GM19025 (cell line): ENCODE measurements around the gene EIF4E1B.

Source experiments
- ATAC-seq: cut with Tn5 transposase; IDR thresholded peaks from one replicate; pipeline ENCODE4 v1.9.1; 2021; ENCODE audit warnings: mild to moderate bottlenecking, low read depth, moderate library complexity; ENCODE audit not compliant: unreplicated experiment

Gene EIF4E1B

DNA sequence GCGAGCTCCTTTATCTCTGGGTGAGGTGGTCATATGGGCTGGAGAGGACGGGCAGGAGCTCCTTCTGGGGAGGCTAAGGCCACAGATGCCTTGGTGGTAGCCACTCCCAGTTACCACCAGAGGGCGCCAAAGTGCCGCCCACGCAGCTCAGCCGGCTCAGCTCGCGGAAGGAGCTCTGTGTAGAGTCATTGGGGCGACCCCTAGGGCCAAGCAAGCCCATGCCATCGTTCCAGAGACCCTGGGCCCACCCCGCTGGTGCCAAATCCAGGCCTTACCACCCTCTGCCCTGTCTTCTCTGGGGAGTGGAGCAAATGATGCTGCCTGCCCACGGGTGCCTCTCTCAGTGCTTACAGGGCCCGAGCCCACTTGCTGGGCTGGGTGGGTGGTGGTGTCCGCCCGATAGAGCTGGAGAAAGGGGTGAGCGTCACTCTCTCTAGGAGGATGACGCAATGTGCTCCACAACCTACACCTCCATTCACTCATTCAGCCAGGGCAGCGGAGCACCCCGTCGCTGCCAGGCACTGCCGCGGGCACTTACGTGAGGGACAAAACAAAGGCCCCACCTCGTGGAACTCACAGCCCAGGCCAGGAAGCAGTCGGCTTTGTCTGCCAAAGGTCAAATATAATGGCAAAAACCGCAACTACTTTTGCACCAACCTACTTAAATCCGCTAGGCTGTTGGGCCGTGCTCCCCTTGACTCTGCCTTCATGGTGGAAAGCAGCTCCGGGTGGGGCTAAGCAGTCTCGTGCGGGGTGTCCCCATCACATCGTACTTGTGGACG, 30.6 kb downstream of the EIF4E1B start:
- ATAC-seq = peak; percentile 62

GRCh38 chr5:176661676-176662075, 31.2 kb downstream of the EIF4E1B start:
- ATAC-seq = no peak

DNA sequence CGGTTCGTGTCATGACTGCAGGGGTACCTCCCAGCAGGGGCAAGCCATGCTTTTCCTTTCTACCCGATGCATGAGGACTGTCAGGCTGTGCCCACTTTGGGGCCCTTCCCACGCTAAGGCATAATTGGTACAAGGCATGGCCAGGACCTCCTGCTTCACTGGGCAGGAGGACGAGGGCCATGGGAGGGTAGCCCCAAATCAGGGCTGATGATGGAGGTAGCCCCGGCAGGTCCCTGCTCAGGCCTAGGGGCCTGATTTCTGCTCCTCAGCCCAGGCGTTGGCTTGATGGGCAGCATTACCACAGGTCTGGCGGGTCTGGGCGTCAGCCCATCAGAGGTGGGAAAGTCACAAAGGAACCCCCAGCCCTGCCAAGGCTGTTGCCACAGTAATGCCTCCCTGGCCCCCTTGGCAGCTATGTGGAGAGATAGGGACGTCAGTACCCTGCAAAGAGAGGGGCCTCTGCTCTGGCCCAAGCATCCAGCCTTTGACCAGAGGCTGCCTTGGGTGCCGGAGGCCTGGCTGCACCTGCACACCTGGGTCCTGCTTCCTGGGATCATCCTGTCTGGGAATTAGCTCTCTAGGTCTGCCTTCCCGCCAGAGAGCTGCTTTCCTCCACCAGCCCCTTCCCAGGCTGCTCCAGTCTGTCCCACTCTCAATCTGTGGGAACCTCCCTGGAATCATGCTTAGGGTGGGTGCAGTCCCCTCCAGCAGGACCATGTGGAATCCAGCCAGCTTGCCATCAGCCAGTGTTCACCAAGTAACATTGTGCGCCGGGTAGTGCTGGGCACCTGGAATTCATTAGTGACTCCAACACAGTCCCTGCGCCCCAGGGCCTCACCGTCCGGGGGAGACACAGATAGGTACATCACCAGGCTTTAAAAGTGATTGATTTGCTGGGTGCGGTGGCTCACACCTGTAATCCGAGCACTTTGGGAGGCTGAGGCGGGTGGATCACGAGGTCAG, 32.2 kb downstream of the EIF4E1B start:
- no peak for ATAC-seq

DNA sequence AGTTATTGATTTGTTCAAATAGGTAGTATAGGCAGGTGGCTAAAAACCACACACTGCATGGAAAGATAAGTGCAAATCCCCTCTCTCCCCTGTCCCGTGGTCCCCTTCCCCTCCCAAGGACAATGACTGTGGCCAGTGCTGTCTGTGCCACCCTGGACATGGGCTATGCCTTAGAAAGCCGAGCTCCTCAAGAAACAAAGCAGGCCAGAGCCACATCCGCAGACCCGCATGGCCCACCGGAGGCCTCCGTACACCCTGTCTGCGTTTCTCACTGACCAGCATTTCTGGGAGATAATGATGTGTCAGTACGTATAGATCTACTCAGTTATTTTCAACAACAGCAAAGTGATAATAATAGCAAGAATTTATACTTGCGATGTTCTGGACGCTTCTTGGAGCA, 33.1 kb downstream of the EIF4E1B start:
- ATAC-seq = no peak

GRCh38 chr5:176664479-176664878, 34.0 kb downstream of the EIF4E1B start:
- no peak for ATAC-seq

DNA sequence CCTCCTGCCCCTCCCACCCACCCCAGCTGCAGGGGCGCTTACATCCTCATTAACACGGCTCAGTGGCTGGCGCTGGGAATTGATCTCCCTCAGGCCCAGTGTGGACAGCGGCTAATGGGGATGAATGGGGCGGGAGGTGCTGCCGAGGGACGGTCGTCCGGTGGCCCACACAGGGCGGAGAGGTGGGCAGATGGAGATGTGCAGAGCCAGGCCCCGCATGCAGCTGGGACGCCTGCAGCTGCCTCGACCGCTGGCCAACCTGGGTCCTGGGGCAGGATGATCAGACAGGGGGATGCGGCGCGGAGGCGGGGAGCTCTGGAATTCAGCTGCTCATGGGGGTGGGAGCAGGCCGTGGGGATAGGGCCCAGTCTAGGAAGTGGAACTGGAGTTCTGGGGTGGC, 34.4 kb downstream of the EIF4E1B start:
- no peak for ATAC-seq

DNA sequence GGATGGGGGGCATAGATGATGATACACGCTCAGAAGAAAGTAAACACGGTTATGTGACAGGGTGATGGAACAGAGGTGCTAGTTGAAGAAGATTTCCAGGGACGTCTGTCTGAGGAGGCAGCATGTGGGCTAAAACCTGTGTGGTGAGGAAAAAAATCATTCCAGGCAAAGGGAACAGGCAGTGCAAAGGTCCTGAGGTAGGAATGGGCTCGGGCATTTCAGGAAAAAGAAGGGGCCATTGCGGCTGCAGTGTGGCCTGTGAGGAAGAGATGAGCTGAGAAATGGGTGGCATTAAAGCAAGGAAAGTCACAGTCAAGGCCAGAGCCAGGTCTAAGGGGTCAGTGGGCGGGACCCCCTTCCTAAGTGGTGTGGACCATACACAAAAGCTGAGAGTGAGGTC, 35.0 kb downstream of the EIF4E1B start:
- no peak for ATAC-seq

DNA sequence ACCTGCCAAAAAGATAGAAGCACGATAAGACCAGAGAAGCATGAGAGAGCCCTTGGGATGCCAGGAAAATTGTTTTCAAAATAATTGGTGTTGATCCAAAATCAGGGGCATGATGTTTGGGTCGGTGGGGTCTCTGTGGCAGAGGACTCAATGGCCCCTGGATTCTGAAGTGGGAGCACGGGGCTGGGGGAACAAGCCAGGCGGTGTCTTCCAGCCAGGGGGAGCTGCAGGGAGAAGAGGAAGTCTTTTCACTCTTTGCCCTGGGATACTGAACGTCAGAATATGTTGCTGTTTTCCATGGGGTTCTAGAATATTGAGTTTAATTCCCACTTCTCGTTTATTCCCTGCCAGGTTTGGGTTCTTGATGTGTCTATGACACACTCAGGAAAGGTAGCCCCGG, 37.2 kb downstream of the EIF4E1B start:
- no peak for ATAC-seq

- no peak for ATAC-seq
Measured at GRCh38 chr5:176670449-176670848, 40.0 kb downstream of the EIF4E1B start.

DNA sequence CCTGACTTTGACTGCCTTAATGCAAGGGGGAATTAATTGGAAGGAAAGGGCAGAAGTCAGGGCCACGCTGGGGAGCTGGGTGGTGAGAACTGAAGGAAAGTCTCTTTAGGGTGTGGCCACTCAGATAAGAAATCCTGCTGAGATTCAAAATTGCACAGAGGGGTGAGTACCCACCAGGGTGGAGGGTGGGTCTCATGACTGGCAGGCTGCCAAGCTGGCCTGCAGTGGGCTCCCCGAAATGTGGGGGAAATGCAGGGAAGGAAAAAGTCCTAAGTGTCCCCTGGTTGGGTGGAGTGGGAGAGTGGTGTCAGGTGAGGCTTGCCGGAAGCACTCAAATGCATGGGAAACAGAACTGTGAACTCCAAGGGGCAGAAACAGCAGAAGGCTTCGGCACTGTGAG, 40.9 kb downstream of the EIF4E1B start:
- ATAC-seq = no peak

DNA sequence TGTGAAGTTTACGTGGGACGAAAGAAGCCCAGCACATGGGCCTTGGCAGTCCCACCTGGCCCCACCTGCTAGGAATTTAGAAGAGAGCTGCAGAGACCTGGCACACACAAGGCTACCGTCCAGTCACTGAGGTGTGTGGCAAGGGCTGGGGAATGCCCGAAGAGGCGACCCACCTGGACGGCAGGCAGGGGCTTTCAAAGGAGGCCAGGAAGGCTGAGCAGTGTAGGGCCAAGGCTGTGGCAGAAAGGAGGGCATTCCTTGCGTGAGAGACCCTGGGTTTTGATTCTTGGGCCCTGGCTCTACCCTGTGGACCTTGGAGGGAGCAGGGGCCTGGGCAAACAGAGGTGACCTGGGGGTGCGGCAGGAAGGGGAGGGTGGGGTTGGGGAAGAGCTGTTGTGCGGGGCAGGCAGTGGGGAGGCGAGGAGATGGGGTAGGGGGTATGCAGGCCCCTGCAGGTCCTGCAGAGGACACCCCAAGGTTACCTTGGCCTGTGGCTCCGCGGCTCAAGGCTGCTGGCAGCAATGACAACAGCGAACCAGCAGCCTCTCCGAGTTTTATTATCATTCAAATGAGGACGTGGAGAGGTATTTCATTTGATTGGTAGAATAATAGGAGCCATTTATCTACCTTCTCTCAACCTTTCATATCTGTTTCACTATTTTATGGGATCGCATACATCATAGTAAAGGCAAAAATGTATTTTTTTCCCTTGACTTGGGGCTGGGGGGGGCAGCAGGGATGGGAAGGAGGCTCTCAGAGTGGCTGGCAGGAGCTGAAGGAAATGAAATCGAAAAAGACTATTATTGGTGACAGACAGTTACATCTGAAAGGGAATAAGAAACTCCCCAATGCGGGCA, 41.6 kb downstream of the EIF4E1B start:
- ATAC-seq = no peak

DNA sequence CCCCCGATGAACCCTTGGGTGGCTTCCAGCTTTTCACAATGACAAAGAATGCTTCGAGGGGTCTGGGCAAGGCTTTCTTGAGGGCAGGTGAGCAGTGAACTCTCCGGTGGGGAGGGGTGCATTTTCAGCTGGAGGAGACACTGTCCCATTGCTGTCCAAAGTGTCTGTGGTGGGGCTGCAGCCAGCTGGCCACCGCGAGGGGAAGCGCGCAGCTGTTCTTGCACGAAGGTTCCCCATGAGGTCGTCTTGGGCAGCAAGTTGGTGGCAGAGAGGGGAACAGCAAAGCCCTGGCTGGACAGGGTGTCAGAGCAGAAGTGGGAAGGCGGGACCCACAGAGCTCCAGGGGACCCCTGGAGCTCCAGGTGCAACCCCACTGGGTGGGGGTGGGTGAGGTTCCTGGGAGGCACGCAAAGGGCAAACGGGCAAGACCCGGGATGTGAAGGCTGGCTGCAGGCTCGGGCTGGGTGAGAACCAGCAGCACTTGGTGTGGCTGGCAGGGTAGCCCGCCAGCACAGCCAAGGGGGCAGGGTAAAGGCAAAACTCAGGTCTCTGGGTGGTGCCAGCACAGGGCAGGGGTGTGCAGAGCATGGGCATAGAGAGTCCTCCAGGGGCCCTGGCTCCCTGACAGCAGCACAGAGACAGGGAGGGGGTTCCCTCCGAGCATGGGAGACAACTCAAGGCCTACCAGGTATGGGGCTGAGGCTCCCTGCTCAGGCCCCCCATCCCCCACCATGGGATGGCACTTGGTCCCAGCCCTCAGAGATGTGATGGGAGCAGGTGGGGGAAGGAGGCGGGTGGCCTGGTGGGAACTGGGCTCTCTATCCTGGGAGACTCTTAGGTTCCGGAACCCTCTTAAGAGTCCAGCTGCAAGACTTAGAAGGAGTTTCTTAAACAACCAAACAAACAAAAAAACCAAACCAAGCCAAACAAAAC, 43.4 kb downstream of the EIF4E1B start:
- no peak for ATAC-seq

DNA sequence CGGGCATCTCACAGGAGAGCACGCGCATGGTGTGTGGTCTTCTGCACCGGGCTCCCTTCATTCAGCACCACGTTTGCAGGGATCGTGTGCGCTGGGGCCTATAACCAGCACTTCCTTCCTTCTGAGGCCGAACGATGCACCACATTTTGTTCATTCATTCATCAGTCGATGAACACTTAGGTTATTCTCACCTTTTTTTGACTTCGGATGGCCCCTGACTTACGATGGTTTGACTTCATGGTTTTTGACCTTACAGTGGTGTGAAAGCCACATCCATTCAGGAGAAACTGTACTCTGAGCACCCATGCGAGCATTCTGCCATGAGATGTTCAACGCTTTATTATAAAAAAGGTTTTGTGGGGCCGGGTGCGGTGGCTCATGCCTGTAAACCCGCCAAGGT, 44.3 kb downstream of the EIF4E1B start:
- no peak for ATAC-seq

GRCh38 chr5:176675676-176676360, 45.3 kb downstream of the EIF4E1B start:
- no peak for ATAC-seq

GRCh38 chr5:176676361-176676824, 45.9 kb downstream of the EIF4E1B start:
- ATAC-seq = peak; percentile 75

- ATAC-seq = no peak
Measured at GRCh38 chr5:176677209-176677939, 46.9 kb downstream of the EIF4E1B start.

GRCh38 chr5:176678584-176678983, 48.1 kb downstream of the EIF4E1B start:
- no peak for ATAC-seq
